Type B pancreatic cell (in vitro differentiated cells): ENCODE results near the gene PSD2. TPM values are rescaled to one million over a fixed set of nuclear protein-coding genes. Genes with fewer than 3 reads are reported as not detected.
A peak's percentile ranks its signal among the peaks of the same experiment; 100 is the strongest.

ENCODE experiments used
- DNase-seq: peaks from one replicate; pipeline ENCODE4 v3.0.0; 2021; ENCODE audit warnings: mixed read lengths; ENCODE audit not compliant: unreplicated experiment; ENCODE audit errors: extremely low spot score
- H3K27ac Mint-ChIP-seq: 2 replicates; pipeline ENCODE4 v1.8.0; 2021; ENCODE audit warnings: mild to moderate bottlenecking, mixed read lengths
- H3K27me3 Mint-ChIP-seq: 2 replicates; pipeline ENCODE4 v1.8.0; 2021; ENCODE audit warnings: mixed read lengths
- H3K36me3 Mint-ChIP-seq: 2 replicates; pipeline ENCODE4 v1.8.0; 2021; ENCODE audit warnings: mixed read lengths
- H3K4me1 Mint-ChIP-seq: one replicate; pipeline ENCODE4 v1.8.0; 2021; ENCODE audit warnings: mixed read lengths; ENCODE audit not compliant: unreplicated experiment
- H3K4me3 Mint-ChIP-seq: 2 replicates; pipeline ENCODE4 v1.8.0; 2021; ENCODE audit warnings: mild to moderate bottlenecking, mixed read lengths
- H3K9me3 Mint-ChIP-seq: 2 replicates; pipeline ENCODE4 v1.8.0; 2021; ENCODE audit warnings: mixed read lengths
- total RNA-seq: library from RNA; stranded (reverse); gene quantifications from 2 replicates; pipeline ENCODE4 v1.2.1, GENCODE V29; 2021; ENCODE audit warnings: low replicate concordance
- TF ChIP-seq, protein P1 (sequence below): fragments of 200-600 bp; sonication (generic); conservative IDR thresholded peaks from 2 replicates; pipeline ENCODE4 v1.5.0; 2021; ENCODE audit warnings: antibody characterized with exemption, mild to moderate bottlenecking

PSD2 gene
- total RNA-seq, 1 donor from 2014 or later, result 0.27 TPM

DNA sequence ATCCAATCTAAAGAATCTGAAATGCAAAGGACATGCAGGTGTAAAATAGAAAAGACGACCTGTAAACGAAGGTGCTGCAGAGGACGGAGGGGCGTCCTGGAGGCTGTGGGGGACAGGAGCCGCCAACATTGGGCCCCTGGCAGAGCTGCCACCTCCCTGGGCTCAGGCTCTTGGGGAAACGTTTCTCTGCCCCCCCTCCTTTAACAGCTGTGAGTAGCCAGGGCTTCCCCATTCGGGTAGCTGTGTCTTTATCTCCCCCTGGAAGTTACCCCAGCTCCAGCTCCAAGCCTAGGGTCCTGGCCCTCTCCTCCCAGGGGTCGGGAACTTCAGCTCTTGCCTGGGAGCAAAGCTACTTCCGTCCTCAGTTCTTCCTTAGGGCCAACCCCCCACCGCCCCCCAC lies 51.5 kb downstream of the PSD2 start:
- Mint-ChIP-seq H3K9me3 (no peaks in the 10 kb centered on the region), H3K27ac (no peak overlapping the region), H3K27me3 (peaks cover 70% of the 10 kb centered on the region), H3K36me3 (no peaks in the 10 kb centered on the region), H3K4me3 (peak overlapping the region; percentile 61), H3K4me1 (no peaks in the 10 kb centered on the region)
- TF ChIP-seq, protein P1, sequence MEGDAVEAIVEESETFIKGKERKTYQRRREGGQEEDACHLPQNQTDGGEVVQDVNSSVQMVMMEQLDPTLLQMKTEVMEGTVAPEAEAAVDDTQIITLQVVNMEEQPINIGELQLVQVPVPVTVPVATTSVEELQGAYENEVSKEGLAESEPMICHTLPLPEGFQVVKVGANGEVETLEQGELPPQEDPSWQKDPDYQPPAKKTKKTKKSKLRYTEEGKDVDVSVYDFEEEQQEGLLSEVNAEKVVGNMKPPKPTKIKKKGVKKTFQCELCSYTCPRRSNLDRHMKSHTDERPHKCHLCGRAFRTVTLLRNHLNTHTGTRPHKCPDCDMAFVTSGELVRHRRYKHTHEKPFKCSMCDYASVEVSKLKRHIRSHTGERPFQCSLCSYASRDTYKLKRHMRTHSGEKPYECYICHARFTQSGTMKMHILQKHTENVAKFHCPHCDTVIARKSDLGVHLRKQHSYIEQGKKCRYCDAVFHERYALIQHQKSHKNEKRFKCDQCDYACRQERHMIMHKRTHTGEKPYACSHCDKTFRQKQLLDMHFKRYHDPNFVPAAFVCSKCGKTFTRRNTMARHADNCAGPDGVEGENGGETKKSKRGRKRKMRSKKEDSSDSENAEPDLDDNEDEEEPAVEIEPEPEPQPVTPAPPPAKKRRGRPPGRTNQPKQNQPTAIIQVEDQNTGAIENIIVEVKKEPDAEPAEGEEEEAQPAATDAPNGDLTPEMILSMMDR, result no peak
- DNase-seq, result no peak

DNA sequence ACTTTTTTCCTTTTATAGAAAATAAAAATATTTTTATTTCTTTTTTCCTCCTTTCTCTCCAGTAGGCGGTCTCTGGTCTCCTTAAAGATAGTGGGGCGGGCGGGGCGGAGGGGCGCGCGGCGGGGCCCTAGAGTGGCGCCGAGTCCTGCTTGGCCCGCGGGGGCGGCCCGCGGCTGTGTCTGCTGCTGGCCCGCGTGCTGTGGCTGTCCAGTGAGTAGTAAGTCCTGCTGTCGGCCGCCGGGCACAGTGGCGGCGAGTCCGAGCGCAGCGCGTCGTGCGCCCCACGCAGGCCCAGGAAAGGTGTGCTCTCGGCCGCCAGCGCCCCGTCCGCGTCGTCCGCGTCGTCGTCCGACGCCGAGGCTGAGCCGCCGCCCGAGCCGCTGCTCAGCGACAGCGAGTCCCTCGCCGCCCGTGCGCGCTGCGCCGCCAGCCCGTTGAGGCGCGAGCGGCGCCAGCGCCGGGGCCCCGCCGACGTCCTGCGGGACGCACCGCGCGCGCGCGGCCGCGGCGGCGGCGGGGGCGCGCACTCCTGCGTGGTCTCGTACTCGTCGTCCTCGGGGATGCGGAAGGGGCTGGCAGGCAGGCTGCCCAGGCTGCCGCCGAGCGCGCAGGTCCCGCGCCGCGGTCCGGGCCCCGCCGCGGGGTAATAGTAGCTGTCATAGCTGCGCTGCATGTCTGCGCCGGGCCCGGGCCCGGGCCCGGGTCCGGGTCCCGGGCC lies 52.3 kb downstream of the PSD2 start:
- Mint-ChIP-seq H3K4me1 (no peaks in the 10 kb centered on the region), H3K27ac (no peak overlapping the region), H3K9me3 (no peaks in the 10 kb centered on the region), H3K36me3 (no peaks in the 10 kb centered on the region), H3K4me3 (peak overlapping the region; percentile 54), H3K27me3 (peaks cover 68% of the 10 kb centered on the region)
- TF ChIP-seq, protein P1, result peak; percentile 57
- DNase-seq, result peak; percentile 79

DNA sequence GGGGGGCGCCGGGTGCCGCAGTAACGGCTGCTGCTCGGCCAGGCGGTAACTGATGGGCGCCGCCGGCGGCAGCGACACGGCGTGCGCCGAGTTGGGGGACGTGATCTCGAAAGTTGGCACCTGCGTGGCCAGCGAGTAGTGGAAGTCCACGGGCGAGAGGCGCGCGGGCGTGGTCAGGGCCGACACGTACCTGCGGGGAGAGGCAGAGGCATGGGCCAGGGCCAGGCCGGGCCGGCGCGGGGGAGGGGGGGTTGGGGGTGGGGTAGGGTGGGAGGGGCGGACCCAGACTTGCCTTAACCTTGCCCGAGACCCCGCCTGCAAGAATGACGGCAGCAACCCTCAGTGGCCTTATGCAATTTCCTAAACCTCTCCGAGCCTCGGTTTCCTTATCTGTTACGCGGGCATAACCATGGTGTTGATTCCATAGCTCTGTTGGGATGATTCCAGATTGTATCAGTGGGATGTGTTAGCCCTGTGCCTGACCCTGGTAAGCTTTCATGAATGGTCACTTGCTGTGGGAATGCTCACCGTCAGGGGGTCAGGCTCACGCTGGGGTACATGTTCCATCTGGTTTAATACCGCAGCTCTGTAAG lies 53.0 kb downstream of the PSD2 start:
- no peaks in the 10 kb centered on the region for H3K9me3 Mint-ChIP-seq
- no peak for DNase-seq
- H3K27me3 Mint-ChIP-seq, result peaks cover 68% of the 10 kb centered on the region
- H3K27ac Mint-ChIP-seq, result no peak overlapping the region
- peak overlapping the region; percentile 76 for H3K4me3 Mint-ChIP-seq
- H3K36me3 Mint-ChIP-seq, result no peaks in the 10 kb centered on the region
- H3K4me1 Mint-ChIP-seq, result no peaks in the 10 kb centered on the region
- TF ChIP-seq, protein P1, result no peak

DNA sequence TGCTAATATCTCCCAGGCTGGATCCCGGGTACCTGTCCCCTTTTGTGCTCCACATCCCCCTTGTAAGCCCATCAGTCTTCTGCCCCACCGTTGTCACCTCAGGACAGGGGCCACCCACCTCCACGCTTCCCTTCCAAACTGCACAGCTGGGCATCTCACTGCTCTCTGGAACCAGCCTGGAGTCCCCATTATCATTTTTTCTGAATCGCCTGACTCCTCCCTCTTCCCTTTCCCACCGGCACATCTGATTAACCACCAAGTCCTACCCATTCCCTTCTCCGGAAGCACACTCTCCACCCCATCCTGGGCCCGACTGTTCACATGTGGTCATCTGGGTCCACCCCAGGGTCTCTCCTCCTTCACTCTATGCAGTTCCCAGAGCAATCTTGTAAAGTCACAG lies 53.9 kb downstream of the PSD2 start:
- Mint-ChIP-seq H3K4me3 (peak overlapping the region; percentile 76), H3K9me3 (no peaks in the 10 kb centered on the region), H3K27me3 (peaks cover 65% of the 10 kb centered on the region), H3K36me3 (no peaks in the 10 kb centered on the region), H3K4me1 (no peaks in the 10 kb centered on the region), H3K27ac (no peak overlapping the region)
- TF ChIP-seq, protein P1, result no peak
- DNase-seq, result no peak

DNA sequence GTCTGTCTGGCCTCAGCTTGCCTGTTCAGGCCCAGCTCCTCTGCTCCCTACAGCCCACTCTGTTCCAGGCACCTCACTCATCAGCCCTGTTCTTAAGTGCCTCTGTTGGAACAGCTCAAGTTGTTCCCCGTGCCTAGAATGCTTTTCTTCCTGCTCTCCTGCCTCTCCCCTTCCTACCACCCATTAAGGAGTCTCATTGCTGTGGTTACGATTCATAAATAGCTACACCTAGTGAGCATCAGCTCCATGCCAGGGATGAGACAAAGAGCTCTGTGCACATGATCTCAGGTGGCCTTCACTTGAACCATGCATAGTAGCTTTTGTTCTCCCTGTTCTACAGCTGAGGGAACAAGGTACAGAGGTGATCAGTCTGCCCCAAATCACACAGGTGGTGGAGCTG lies 54.3 kb downstream of the PSD2 start:
- no peaks in the 10 kb centered on the region for H3K9me3 Mint-ChIP-seq
- H3K36me3 Mint-ChIP-seq, result no peaks in the 10 kb centered on the region
- peak overlapping the region; percentile 76 for H3K4me3 Mint-ChIP-seq
- no peaks in the 10 kb centered on the region for H3K4me1 Mint-ChIP-seq
- TF ChIP-seq, protein P1, result no peak
- H3K27me3 Mint-ChIP-seq, result peaks cover 63% of the 10 kb centered on the region
- DNase-seq, result no peak
- H3K27ac Mint-ChIP-seq, result peak overlapping the region; percentile 3
